T-helper 1 cell treated with Interleukin-12 subunit alpha and Interleukin-12 subunit beta and Interleukin-4 antibody, amounts not matched to agents 30 ng/mL and 1 ng/mL, for 36 hours (primary cell): Measurements from ENCODE around the gene IFI27L1. TPM values are rescaled to one million over a fixed set of nuclear protein-coding genes. Genes with fewer than 3 reads are reported as not detected.

Experiments
- intact Hi-C: fragments of 100-400 bp; cut with micrococcal nuclease; formaldehyde crosslinking; loops from one replicate; pipeline ENCODE4 v1.15.1; 2024
- total RNA-seq: library from RNA; stranded (reverse); gene quantifications from 2 replicates; pipeline ENCODE4 v1.2.3, GENCODE V29; 2022

IFI27L1 gene
- total RNA-seq, 1 donor from 2014 or later: 32.4 TPM

- intact Hi-C loops: loop anchor here (10.0 kb wide), 1 partner anchor 1457 kb away; the partner anchor contains the start of gene GLRX5
Observed at GRCh38 chr14:94077823-94078222, 3.3 kb upstream of the IFI27L1 start.

GRCh38 chr14:94079891-94080620, 1.1 kb upstream of the IFI27L1 start:
- intact Hi-C loops: loop anchor here (10.0 kb wide), 1 partner anchor 1455 kb away; the partner anchor contains the start of gene GLRX5

GRCh38 chr14:94081386-94081820, 293 bp downstream of the IFI27L1 start:
- intact Hi-C loops: loop anchor here (1.0 kb wide), 9 partner anchors 25 to 142 kb away; partner anchors contain the start of genes ASB2, IFI27L2, OTUB2 and PPP4R4

- intact Hi-C loops: no loop called here
Observed at GRCh38 chr14:94087891-94088290, 6.8 kb downstream of the IFI27L1 start.

- intact Hi-C loops: no loop called here
Observed at GRCh38 chr14:94088516-94088915, 7.4 kb downstream of the IFI27L1 start.

GRCh38 chr14:94089479-94089878, 8.4 kb downstream of the IFI27L1 start:
- intact Hi-C loops: no loop called here

GRCh38 chr14:94093418-94093817, 12.3 kb downstream of the IFI27L1 start:
- intact Hi-C loops: no loop called here

- intact Hi-C loops: no loop called here
Observed at GRCh38 chr14:94097091-94097490, 16.0 kb downstream of the IFI27L1 start.

GRCh38 chr14:94098326-94098992, 17.3 kb downstream of the IFI27L1 start:
- intact Hi-C loops: no loop called here

GRCh38 chr14:94099006-94099405, 17.9 kb downstream of the IFI27L1 start:
- intact Hi-C loops: no loop called here

- intact Hi-C loops: no loop called here
Observed at GRCh38 chr14:94100847-94101246, 19.7 kb downstream of the IFI27L1 start.

GRCh38 chr14:94101748-94102147, 20.6 kb downstream of the IFI27L1 start:
- intact Hi-C loops: no loop called here

GRCh38 chr14:94102768-94103482, 21.8 kb downstream of the IFI27L1 start:
- intact Hi-C loops: no loop called here

GRCh38 chr14:94103554-94104150, 22.5 kb downstream of the IFI27L1 start:
- intact Hi-C loops: no loop called here

GRCh38 chr14:94104731-94105130, 23.6 kb downstream of the IFI27L1 start:
- intact Hi-C loops: no loop called here

GRCh38 chr14:94109915-94110250, 28.8 kb downstream of the IFI27L1 start:
- intact Hi-C loops: no loop called here

- intact Hi-C loops: no loop called here
Observed at GRCh38 chr14:94110552-94111181, 29.6 kb downstream of the IFI27L1 start, which contains the start of gene IFI27. IFI27 (plus strand) TSS chr14:94110736.

- intact Hi-C loops: no loop called here
Observed at GRCh38 chr14:94111276-94112095, 30.4 kb downstream of the IFI27L1 start.

- intact Hi-C loops: no loop called here
Observed at GRCh38 chr14:94112513-94113063, 31.5 kb downstream of the IFI27L1 start.

GRCh38 chr14:94113073-94113472, 32.0 kb downstream of the IFI27L1 start:
- intact Hi-C loops: no loop called here
